ENCODE data around the gene DSCAML1. TPM values are rescaled to one million over a fixed set of nuclear protein-coding genes. Genes with fewer than 3 reads are reported as not detected.
A peak's percentile ranks its signal among the peaks of the same experiment; 100 is the strongest.

Gene DSCAML1
- total RNA-seq, 1 experiment from 2014 or later, result 0.90 TPM

- no peak overlapping the region for H3K27ac Mint-ChIP-seq
- H3K9me3 Mint-ChIP-seq, result no peaks in the 10 kb centered on the region
- H3K4me3 Mint-ChIP-seq, result no peak overlapping the region
- CTCF ChIA-PET, result interaction anchor here (1.2 to 1.6 kb wide), 2 partner anchors 27 to 101 kb away, joined by 3 to 4 read pairs; no protein-coding TSS in a partner anchor
- DNase-seq (ENCODE audit: low spot score) (no peak), ATAC-seq (no peak)
- peaks cover 32% of the 10 kb centered on the region for H3K4me1 Mint-ChIP-seq
- POLR2A ChIA-PET, result interaction anchor here (0.9 kb wide), 1 partner anchor 11 kb away, joined by 5 read pairs; no protein-coding TSS in a partner anchor
- TF ChIP-seq E2F1 (CRISPR knock-in tag; IDR thresholded peaks at IDR 0.05) (no peak), MAX (CRISPR knock-in tag; IDR thresholded peaks at IDR 0.05) (no peak), ZBTB21 (CRISPR knock-in tag; IDR thresholded peaks at IDR 0.05; ENCODE audit: borderline replicate concordance) (no peak)
- no peaks in the 10 kb centered on the region for H3K27me3 Mint-ChIP-seq (ENCODE audit: low read depth)
- no peaks in the 10 kb centered on the region for H3K36me3 Mint-ChIP-seq
Measured at GRCh38 chr11:117706322-117706814, 90.6 kb downstream of the DSCAML1 start.

GRCh38 chr11:117705866-117706265 lies 91.2 kb downstream of the DSCAML1 start:
- CTCF ChIA-PET, result interaction anchor here (0.6 to 1.6 kb wide), 3 partner anchors 26 to 122 kb away, joined by 3 to 4 read pairs (median 3); no protein-coding TSS in a partner anchor
- no peaks in the 10 kb centered on the region for H3K27me3 Mint-ChIP-seq (ENCODE audit: low read depth)

GRCh38 chr11:117704395-117705100 lies 92.5 kb downstream of the DSCAML1 start:
- H3K4me3 Mint-ChIP-seq, result no peak overlapping the region
- no peaks in the 10 kb centered on the region for H3K27me3 Mint-ChIP-seq (ENCODE audit: low read depth)
- H3K27ac Mint-ChIP-seq, result no peak overlapping the region
- ChIA-PET POLR2A (no interaction called here), CTCF (interaction anchor here (1.0 to 1.6 kb wide), 3 partner anchors 25 to 121 kb away, joined by 3 read pairs; no protein-coding TSS in a partner anchor)
- no peaks in the 10 kb centered on the region for H3K36me3 Mint-ChIP-seq
- H3K9me3 Mint-ChIP-seq, result no peaks in the 10 kb centered on the region
- H3K4me1 Mint-ChIP-seq, result peaks cover 30% of the 10 kb centered on the region
- DNase-seq (ENCODE audit: low spot score), result no peak
- ATAC-seq, result no peak
- peak; percentile 71; the same call in 1 of the 2 replicates for TF ChIP-seq ZNF263 (CRISPR knock-in tag; IDR thresholded peaks at IDR 0.05; ENCODE audit: low read depth)
- no peak for TF ChIP-seq ZNF317 (CRISPR knock-in tag; IDR thresholded peaks at IDR 0.05; ENCODE audit: borderline replicate concordance, low read depth)
- TF ChIP-seq PRRX2 (CRISPR knock-in tag; IDR thresholded peaks at IDR 0.05), result no peak

More at GRCh38 chr11:117705866-117706265, 91.2 kb downstream of the DSCAML1 start:
- Mint-ChIP-seq H3K27ac (no peak overlapping the region), H3K4me3 (no peak overlapping the region), H3K36me3 (no peaks in the 10 kb centered on the region), H3K9me3 (no peaks in the 10 kb centered on the region), H3K4me1 (peaks cover 30% of the 10 kb centered on the region)
- POLR2A ChIA-PET, result interaction anchor here (0.9 kb wide), 1 partner anchor 11 kb away, joined by 5 read pairs; no protein-coding TSS in a partner anchor
- TF ChIP-seq FOXK1 (CRISPR knock-in tag; IDR thresholded peaks at IDR 0.05), result no peak
- DNase-seq (ENCODE audit: low spot score) (no peak), ATAC-seq (no peak)

- ATAC-seq, result peak; percentile 41; the same call in 1 of the 2 replicates
- Mint-ChIP-seq H3K36me3 (no peaks in the 10 kb centered on the region), H3K9me3 (no peaks in the 10 kb centered on the region), H3K4me1 (peaks cover 30% of the 10 kb centered on the region), H3K4me3 (no peak overlapping the region), H3K27ac (no peak overlapping the region), H3K27me3 (ENCODE audit: low read depth) (no peaks in the 10 kb centered on the region)
- POLR2A ChIA-PET, result no interaction called here
- CTCF ChIA-PET, result interaction anchor here (0.6 to 1.5 kb wide), 3 partner anchors 24 to 105 kb away, joined by 3 read pairs; no protein-coding TSS in a partner anchor
- no peak for DNase-seq (ENCODE audit: low spot score)
- TF ChIP-seq FOXK1 (CRISPR knock-in tag; IDR thresholded peaks at IDR 0.05) (no peak), IRF2 (CRISPR knock-in tag; IDR thresholded peaks at IDR 0.05; ENCODE audit: borderline replicate concordance, low read depth) (no peak), ZSCAN18 (CRISPR knock-in tag; IDR thresholded peaks at IDR 0.05) (no peak), ATF3 (CRISPR knock-in tag; conservative IDR thresholded peaks at IDR 0.05) (no peak), ZNF232 (CRISPR knock-in tag; IDR thresholded peaks at IDR 0.05) (no peak), E2F5 (CRISPR knock-in tag; IDR thresholded peaks at IDR 0.05) (no peak), EMX1 (CRISPR knock-in tag; IDR thresholded peaks at IDR 0.05) (no peak), MXD4 (CRISPR knock-in tag; IDR thresholded peaks at IDR 0.05; ENCODE audit: borderline replicate concordance) (no peak), AR (CRISPR knock-in tag; IDR thresholded peaks at IDR 0.05) (no peak), TCF7 (CRISPR knock-in tag; IDR thresholded peaks at IDR 0.05; ENCODE audit: low read depth) (no peak)
Measured at GRCh38 chr11:117702946-117703598, 93.9 kb downstream of the DSCAML1 start.
